ENCODE measurements around the gene BSN. TPM values are rescaled to one million over a fixed set of nuclear protein-coding genes. Genes with fewer than 3 reads are reported as not detected.

The BSN gene
- total and polyA plus RNA-seq, 2 of the 4 experiments (the other 2 are of a cell fraction): under 0.01 to 0.03 TPM

- Histone ChIP-seq H3K27me3 (ENCODE audit: control insufficient read depth, insufficient read depth, low read length) (peaks cover 49% of the 10 kb centered on the region), H3K4me2 (ENCODE audit: low read depth, low read length) (no peak overlapping the region), H4K91ac (ENCODE audit: insufficient read depth, low read depth, low read length) (no peak overlapping the region), H3K18ac (ENCODE audit: low read depth, low read length) (no peak overlapping the region), H4K8ac (ENCODE audit: low read depth in 2 of 2, low read length in 2 of 2) (no peak overlapping the region), H3K4me1 (ENCODE audit: control insufficient read depth, insufficient read depth, low read length) (no peaks in the 10 kb centered on the region), H3K9me1 (ENCODE audit: insufficient read depth, low read length) (0 out of 2 replicates have a peak, but pooled peaks cover 2% of the 10 kb centered on the region), H3K9me3 (ENCODE audit: control insufficient read depth, insufficient read depth, low read length) (no peaks in the 10 kb centered on the region), H2BK20ac (ENCODE audit: low read depth, low read length) (no peak overlapping the region), H3K4ac (ENCODE audit: low read depth, low read length) (no peak overlapping the region), H3K23ac (ENCODE audit: low read depth, low read length) (no peak overlapping the region), H2AK5ac (ENCODE audit: low read depth, low read length) (no peak overlapping the region), H3K79me1 (ENCODE audit: low read depth in 1 of 2, low read length in 2 of 2) (no peaks in the 10 kb centered on the region), H2BK120ac (ENCODE audit: low read depth, low read length) (no peak overlapping the region), H3K36me3 (ENCODE audit: control insufficient read depth, insufficient read depth, low read length) (no peaks in the 10 kb centered on the region), H2AFZ (replicated peaks; ENCODE audit: low read length, poor library complexity) (no peak overlapping the region), H3K56ac (ENCODE audit: extremely low read depth, insufficient read depth, low read length) (no peak overlapping the region), H3K4me3 (ENCODE audit: insufficient read depth, low read depth, low read length) (no peak overlapping the region), H2BK15ac (ENCODE audit: low read depth, low read length) (no peak overlapping the region), H3K14ac (replicated peaks; ENCODE audit: low read depth, low read length) (no peak overlapping the region), H2BK5ac (ENCODE audit: low read depth, low read length, poor library complexity, severe bottlenecking) (no peak overlapping the region), H2AK9ac (replicated peaks; ENCODE audit: low read depth, low read length, poor library complexity) (no peak overlapping the region), H3K27ac (ENCODE audit: insufficient read depth, low read length) (no peak overlapping the region), H4K5ac (ENCODE audit: low read depth, low read length) (no peak overlapping the region), H4K20me1 (ENCODE audit: insufficient read depth, low read length) (no peaks in the 10 kb centered on the region), H3K9ac (ENCODE audit: low read depth, low read length) (no peak overlapping the region)
- no peak for TF ChIP-seq CTCF (conservative IDR thresholded peaks at IDR 0.05; ENCODE audit: low read depth, low read length)
- TF ChIP-seq RFX5 (IDR thresholded peaks at IDR 0.05; ENCODE audit: low read depth, low read length): no peak
- TF ChIP-seq USF2 (IDR thresholded peaks at IDR 0.05; ENCODE audit: low read depth, low read length): no peak
- TF ChIP-seq RCOR1 (IDR thresholded peaks at IDR 0.05; ENCODE audit: insufficient replicate concordance, low read length): no peak
- no peak for TF ChIP-seq MXI1 (IDR thresholded peaks at IDR 0.05; ENCODE audit: borderline replicate concordance, low read depth, low read length)
- TF ChIP-seq MAFK (IDR thresholded peaks at IDR 0.05; ENCODE audit: low read depth, low read length): no peak
- no peak for TF ChIP-seq MAZ (IDR thresholded peaks at IDR 0.05; ENCODE audit: borderline replicate concordance, low read depth, low read length)
- no peak for TF ChIP-seq FOS (IDR thresholded peaks at IDR 0.05; ENCODE audit: low read depth, low read length)
- TF ChIP-seq CEBPB (IDR thresholded peaks at IDR 0.05; ENCODE audit: low read depth, low read length): no peak
- TF ChIP-seq RAD21 (IDR thresholded peaks at IDR 0.05; ENCODE audit: low read length): no peak
- TF ChIP-seq POLR2A (IDR thresholded peaks at IDR 0.05; ENCODE audit: low read depth, low read length): no peak
- TF ChIP-seq NFE2L2 (IDR thresholded peaks at IDR 0.05; ENCODE audit: low read depth, low read length): no peak
- no peak for TF ChIP-seq SMC3 (IDR thresholded peaks at IDR 0.05; ENCODE audit: low read depth, low read length)
- TF ChIP-seq ELK1 (IDR thresholded peaks at IDR 0.05; ENCODE audit: borderline replicate concordance, low read depth, low read length): no peak
- no peak for TF ChIP-seq CHD1 (IDR thresholded peaks at IDR 0.05; ENCODE audit: low read depth, low read length)
- TF ChIP-seq BHLHE40 (IDR thresholded peaks at IDR 0.05; ENCODE audit: low read depth, low read length): no peak
- no peak for ATAC-seq (ENCODE audit: low read depth)
- in situ Hi-C loops (cut with MboI; ENCODE audit: low sequenced_read_pairs): no loop called here
- POLR2A ChIA-PET (ENCODE audit: unreplicated experiment): no interaction called here
- dilution Hi-C loops (cut with HindIII; ENCODE audit: low sequenced_read_pairs, unreplicated experiment): no loop called here
- DNase-seq: no peak
- intact Hi-C loops (cut with micrococcal nuclease): loop anchor here (5.0 kb wide), 1 partner anchor 48 kb away; no protein-coding TSS in a partner anchor
- no TSS peak for BruUV-seq (replicated peaks)
- CTCF ChIA-PET: no interaction called here
Observed at GRCh38 chr3:49568965-49569364, 14.7 kb downstream of the BSN start.

Data from IMR-90 (cell line).